ENCODE measurements around the gene DCTN5. TPM values are rescaled to one million over a fixed set of nuclear protein-coding genes. Genes with fewer than 3 reads are reported as not detected.
"Not testable (repeated sequence)": the region's sequence is repeated elsewhere in the genome, so short reads cannot be mapped to it uniquely, and the experiment has no call there.

The DCTN5 gene
- polyA plus RNA-seq, 12 donors: 30.1 to 58.0 (median 45.5) TPM; not detected in 1

GRCh38 chr16:23691483-23692189 is 50.4 kb downstream of the DCTN5 start:
- DNase-seq: no peak

DNA sequence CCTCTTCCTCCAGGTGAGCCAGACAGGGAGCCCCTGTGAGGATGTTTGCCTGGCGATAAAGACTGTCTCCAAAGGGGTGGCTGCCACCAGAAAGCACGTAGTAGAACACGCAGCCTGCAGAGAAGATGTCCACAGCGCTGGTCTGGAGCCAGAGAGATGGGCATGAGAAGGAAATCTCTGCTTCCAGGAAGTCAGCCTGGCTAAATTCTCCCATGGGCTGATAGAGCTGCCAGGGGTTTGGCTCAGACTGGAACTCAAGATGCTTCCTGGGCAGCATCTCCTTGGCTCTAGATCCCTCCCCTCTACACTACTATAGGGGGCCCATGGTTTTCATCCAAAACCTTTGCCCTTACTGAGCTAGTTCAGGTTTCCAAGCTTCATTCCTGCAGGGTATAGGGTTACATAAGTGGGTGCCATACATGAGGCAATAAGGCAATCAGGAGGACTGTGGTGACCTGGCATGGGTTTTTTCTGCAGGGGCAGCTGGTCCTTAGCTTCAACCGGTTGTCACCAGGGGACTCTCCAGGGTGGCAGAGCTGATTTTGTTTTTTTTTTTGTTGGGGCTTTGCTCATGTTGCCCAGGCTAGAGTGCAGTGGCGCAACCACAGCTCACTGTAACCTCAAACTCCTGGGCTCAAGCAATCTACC is 51.0 kb downstream of the DCTN5 start:
- no peak for DNase-seq

GRCh38 chr16:23694265-23694643 is 53.0 kb downstream of the DCTN5 start:
- no peak for DNase-seq

DNA sequence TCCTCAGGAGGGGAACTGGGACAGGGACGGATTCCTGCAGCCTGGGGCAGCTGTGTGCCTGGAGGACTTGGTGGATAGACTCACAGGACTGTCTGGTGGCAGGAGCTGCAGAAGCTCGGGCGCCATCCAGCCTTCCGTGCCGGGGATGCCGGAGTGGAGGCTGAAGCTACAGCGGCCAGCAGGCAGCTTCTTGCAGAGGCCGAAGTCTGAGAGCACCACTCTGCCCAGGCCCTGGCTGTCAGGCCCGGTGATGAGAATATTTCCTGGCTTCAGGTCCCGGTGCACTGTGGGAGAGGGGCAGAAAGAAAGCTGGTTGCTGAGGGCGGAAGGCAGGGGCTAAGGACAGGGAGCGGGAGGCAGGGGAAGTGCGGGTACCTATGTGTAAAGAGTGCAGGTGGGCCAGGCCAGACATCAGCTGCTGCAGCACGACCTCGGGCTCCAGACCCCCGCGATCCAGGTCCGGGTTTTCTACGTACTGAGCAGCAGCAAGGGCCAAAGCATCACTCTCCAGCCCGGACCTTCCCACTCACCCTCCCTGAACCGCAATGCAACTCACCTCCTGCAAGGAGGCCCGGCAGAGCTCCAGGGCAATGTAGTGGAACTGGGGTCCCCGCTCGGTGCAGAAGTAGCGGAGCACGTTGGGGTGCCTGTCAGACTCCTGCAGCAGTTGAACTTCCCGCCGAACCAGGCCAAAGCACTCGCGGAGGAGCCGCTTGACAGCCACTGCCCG is 53.5 kb downstream of the DCTN5 start:
- DNase-seq: no peak

DNA sequence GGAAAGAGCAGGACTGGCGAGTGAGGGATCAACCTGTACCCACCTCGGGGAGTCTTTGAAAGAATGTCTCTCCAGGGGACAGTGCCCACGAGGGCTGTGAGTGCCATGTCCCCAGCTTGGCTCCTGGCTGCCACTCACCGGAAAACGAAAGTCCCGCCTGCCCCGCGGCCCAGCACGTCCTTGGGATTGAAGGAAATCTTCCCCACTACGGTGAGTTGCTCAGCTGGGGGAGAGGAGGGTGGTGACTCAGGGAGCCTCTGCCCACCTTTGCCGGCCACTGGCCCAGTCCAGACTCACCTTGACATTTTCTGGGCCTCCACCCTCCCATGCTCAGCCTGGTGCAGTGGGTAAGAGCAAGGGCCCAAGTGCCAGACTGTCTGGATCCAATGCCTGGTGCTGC is 54.5 kb downstream of the DCTN5 start:
- DNase-seq: no peak

DNA sequence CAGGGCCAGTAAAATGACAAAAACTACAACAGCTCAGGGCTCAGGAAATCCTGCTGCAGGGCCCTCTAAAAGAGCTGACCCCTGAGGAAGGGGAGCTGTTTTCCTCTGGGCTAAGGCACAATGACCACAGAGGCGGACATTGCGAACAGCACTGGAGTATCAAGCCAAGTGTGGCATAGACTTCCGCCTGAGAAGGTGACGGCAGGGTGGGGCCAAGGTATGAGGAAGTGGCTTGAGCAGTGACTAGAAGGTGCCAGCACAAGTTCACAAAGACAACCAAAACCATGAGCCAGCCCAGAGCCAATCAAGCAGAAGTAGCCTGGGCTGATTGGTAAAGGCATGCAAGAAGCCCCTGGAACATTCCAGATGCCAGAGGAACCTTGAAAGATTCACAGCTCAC is 57.8 kb downstream of the DCTN5 start:
- DNase-seq: no peak

DNA sequence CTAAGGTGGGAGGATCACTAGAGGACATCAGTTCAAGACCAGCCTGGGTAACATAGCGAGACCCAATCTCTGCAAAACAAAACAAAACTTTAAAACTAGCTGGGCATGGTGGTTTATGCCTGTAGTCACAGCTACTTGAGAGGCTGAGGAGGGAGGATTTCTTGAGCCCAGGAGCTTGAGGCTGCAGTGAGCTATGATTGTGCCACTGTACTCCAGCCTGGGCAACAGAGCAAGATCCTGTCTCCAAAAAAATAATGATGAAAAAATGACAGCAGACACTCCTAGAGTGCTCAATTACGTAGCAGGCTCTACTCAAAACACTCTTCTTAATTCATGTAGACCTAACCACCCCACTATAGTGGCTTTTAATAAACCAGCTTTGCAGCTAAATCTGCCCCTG is 58.8 kb downstream of the DCTN5 start:
- DNase-seq: no peak

- DNase-seq: no peak
Observed at GRCh38 chr16:23700509-23700908, 59.2 kb downstream of the DCTN5 start.

DNA sequence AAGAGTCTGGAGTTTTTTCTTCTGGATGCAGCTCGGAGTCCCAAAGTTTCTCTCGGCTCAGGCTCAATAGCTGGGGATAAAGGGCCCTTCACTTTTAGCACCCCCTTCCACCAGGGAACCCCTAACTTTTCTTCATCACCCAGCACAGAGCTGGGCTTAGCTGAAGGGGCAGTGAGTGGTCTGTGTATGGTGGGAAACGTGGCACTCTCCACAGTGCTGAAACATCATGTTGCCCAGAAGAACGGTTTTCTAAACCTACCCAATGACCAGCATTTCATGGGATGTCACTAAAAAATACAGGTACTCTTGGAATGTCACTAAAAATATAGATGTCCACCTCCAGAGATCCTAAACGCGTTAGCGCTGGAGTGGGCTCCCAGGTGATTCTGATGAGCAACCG is 59.8 kb downstream of the DCTN5 start:
- no peak for DNase-seq

DNA sequence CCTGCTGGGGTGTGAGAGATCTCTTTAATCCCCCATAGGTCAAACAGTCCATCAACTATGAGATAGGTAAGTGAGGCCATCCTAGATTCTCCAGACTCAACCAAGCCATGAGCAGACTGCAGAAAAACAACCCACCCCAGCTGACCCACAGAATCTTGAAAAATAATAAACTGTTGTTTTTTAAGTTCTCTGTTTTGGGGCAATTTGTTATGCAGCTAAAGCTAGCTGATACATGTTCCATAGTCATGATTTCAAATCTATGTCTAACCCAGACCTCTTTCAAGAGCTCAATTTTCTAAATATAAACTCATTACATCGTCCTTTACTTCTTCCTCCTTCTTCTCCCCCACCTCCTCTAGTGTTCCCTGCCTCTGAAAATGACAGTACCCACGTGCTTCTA is 61.7 kb downstream of the DCTN5 start:
- DNase-seq: no peak

DNA sequence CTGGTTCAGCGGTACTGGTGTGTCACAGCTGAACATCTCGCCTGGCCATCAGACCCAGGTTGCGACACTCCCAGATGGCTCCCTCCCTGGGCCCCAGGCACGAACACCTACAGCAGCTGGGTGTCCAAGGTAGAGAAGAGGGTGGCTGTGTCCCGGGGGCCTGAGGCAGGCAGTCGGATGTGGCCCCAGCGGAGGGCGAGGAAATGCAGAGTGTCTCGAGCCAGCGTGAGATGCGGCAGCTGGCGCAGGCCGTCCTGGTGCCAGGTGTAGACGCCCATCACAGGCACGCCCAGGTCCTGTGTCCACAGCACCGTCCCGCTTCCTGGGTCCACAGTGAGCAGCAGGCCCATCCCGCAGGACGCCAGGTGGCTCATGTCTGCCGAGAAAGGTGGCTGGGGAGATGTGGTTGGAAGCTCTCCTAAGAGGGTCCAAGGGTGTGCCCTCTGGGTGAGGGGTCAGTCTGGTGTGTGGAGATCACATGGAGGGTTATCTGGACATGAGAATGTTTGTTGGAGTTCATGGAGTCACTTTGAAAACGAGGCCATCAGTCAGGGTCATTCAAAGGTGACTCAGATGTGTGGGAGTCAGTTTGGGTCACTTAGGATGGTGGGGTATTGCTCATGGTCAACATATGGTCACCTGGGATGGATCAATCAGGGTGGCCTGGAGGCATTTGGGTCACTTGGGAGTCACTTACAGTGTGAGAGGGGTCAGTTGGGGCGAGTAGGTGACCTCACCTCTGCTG is 63.7 kb downstream of the DCTN5 start:
- no peak for DNase-seq

- no peak for DNase-seq
Observed at GRCh38 chr16:23705517-23705902, 64.2 kb downstream of the DCTN5 start.

DNA sequence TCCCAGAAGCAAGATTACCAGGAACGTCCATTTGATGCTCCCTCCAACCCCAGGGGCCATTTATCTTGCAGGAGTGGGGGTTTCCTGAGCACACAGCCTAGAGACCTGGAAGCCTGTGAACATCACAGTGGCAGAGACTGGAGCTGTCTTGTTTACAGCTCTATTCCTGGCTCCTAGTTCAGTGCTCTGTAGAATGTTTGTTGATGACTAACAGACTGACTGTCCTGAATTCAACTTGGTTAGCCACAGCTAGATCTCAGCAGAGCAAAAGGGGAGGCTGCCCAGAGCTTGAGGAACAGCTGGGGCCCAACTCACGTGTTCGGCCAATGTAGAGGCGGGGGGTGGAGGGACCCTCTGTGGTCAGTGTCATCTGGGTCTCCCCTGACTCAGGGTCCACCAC is 65.2 kb downstream of the DCTN5 start:
- DNase-seq: no peak

DNA sequence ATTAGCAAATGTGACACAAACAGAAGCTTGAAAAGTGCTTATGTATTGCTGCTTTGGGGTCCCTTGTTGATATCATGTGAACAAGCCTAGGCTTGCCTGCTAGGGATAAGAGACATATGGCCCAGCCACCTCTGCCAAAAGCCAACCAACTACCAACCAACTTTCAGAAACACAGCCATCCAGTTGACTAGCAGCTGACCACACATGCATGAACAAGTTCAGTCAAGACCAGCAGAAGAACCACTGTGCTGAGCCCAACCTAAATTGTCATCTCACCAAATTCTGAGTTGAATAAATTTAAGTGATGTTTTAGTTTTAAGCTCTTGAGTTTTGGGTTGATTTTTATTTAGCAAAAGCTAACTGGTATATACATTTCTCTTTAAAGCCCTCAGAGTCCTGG is 68.3 kb downstream of the DCTN5 start:
- no peak for DNase-seq

- no peak for DNase-seq
Observed at GRCh38 chr16:23710008-23710407, 68.7 kb downstream of the DCTN5 start.

- DNase-seq: no peak
Observed at GRCh38 chr16:23710504-23710903, 69.2 kb downstream of the DCTN5 start.

GRCh38 chr16:23711785-23712184 is 70.5 kb downstream of the DCTN5 start:
- no peak for DNase-seq

DNA sequence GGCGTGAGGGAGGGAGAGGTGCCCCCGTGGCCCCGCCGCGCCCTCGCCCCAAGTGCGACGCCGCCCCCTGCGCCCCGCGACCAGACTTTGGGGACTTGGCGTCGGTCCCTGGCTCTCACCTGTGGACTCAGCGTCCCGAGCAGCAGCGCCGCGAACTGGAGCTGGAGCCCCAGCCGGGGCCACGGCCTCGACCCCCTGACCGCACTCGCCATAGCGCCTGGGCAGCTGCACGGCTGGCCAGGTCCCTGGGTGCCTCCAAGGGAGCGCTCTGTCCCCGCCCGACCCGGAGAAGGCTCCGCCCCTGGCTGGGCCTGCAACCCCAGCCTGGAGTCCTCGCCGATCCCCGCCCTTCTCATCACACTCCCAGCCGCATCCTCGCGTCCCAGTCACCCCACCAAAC is 71.7 kb downstream of the DCTN5 start, which contains the start of gene ERN2:
TSS of gene ERN2 (minus strand) at position 247 of the 400 bp plus-strand sequence. CDS start at position 212, 35 bp downstream.
- no peak for DNase-seq

DNA sequence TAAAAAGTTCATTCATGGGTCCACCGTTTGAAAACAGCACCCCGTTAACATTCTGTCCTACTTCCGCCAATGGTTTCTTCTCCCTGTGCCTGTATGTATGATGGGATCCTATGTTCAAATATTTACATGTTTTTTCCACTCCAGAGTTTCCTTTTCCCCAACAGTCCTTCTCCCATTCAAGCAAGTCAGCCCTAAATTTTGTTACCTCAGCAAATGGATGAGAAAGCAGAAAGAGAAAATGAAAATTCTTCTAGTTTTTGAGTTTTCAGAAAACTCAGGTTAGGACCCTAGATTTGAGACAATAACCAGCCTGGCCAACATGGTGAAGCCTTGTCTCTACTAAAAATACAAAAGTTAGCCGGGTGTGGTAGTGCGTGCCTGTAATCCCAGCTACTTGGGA is 75.2 kb downstream of the DCTN5 start:
- no peak for DNase-seq

DNA sequence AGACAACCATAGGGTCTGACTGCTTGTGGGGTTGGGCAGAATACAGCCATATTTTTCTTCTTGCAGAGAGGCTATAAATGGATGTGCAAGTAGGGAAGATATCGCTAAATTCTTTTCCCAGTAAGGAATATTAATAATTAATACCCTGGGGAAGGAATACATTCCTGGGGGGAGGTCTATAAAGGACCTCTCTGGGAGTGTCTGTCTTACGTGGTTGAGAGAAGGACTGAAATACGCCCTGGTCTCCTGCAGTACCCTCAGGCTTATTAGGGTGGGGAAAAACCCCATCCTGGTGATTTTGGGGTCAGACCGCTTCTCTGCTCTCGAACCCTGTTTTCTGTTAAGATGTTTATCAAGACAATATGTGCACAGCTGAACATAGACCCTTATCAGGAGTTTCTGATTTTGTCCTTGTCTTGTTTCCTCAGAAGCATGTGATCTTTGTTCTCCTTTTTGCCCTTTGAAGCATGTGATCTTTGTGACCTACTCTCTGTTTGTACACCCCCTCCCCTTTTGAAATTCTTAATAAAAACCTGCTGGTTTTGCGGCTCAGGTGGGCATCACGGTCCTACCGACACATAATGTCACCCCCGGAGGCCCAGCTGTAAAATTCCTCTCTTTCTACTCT is 81.5 kb downstream of the DCTN5 start:
- DNase-seq: not testable (repeated sequence)

DNA sequence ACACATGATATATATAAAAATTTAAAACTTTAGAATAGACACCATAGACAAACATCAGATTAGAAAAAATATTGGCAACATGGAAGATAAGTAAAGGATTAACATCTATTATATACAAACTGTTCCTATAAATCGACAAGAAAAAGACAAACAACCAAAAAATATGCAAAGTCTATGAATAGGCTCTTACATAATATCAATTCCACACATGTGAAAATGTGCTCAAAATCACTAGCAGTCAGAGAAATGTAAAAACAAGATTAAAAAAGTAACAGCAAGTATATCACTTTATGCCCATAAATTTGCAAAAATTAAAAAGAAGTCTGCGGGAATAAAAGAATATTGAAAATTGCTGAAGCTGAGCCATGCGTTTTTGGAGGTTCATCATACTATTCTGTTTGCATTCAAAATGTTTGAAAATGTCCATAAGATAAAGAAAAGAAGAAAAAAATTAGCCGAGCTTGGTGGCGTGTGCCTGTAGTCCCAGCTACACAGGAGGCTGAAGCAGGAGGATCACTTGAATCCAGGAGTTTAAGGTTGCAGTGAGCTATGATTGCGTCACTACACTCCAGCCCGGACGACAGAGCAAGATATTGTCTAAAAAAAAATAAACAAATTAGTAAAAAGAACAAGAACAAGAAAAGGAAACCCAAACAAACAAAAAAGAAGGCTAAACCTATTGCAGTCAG is 83.0 kb downstream of the DCTN5 start:
- DNase-seq: no peak

Data from muscle of arm (tissue), 12 donors.